WTC11 (cell line): ENCODE results near the gene OBSCN.

ENCODE experiments used
- ATF6 ChIP-seq: sonication (generic); formaldehyde crosslinking; IDR thresholded peaks from 2 replicates; pipeline ENCODE4 v1.8.1; 2023; ENCODE audit warnings: mild to moderate bottlenecking, missing genetic modification reagents
- CREB1 ChIP-seq: sonication (generic); formaldehyde crosslinking; IDR thresholded peaks from 2 replicates; pipeline ENCODE4 v1.8.0; 2023; ENCODE audit warnings: mild to moderate bottlenecking, missing genetic modification reagents
- FOXP1 ChIP-seq: sonication (generic); formaldehyde crosslinking; IDR thresholded peaks from 2 replicates; pipeline ENCODE4 v1.8.0; 2022; ENCODE audit warnings: missing genetic modification reagents, mild to moderate bottlenecking, moderate library complexity, borderline replicate concordance
- NR3C1 ChIP-seq: sonication (generic); formaldehyde crosslinking; conservative IDR thresholded peaks from 2 replicates; pipeline ENCODE4 v1.8.1; 2023; ENCODE audit warnings: low read depth, mild to moderate bottlenecking, missing genetic modification reagents
- PREB ChIP-seq: sonication (generic); formaldehyde crosslinking; IDR thresholded peaks from 2 replicates; pipeline ENCODE4 v1.8.1; 2022; ENCODE audit warnings: mild to moderate bottlenecking, missing genetic modification reagents, moderate library complexity, borderline replicate concordance
- TEAD4 ChIP-seq: sonication (generic); formaldehyde crosslinking; IDR thresholded peaks from 2 replicates; pipeline ENCODE4 v1.8.0; 2022; ENCODE audit warnings: mild to moderate bottlenecking, missing genetic modification reagents
- ZBTB21 ChIP-seq: sonication (generic); formaldehyde crosslinking; IDR thresholded peaks from 2 replicates; pipeline ENCODE4 v1.8.1; 2023; ENCODE audit warnings: mild to moderate bottlenecking, missing genetic modification reagents, borderline replicate concordance
- ZNF121 ChIP-seq: sonication (generic); formaldehyde crosslinking; IDR thresholded peaks from 2 replicates; pipeline ENCODE4 v1.8.0; 2023; ENCODE audit warnings: missing genetic modification reagents
- TF ChIP-seq, protein P1 (sequence below): fragments of 200-600 bp; IDR thresholded peaks from 2 replicates; pipeline ENCODE4 v1.8.0; 2022; ENCODE audit warnings: antibody characterized with exemption
- TF ChIP-seq, protein P2 (sequence below): fragments of 250-450 bp; sonication (Bioruptor Pico); IDR thresholded peaks from 2 replicates; pipeline ENCODE4 v2.1.2; 2022; ENCODE audit warnings: mild to moderate bottlenecking, moderate library complexity
- TF ChIP-seq, protein P3 (sequence below): sonication (generic); formaldehyde crosslinking; IDR thresholded peaks from 2 replicates; pipeline ENCODE4 v1.8.0; 2023; ENCODE audit warnings: missing genetic modification reagents
- TF ChIP-seq, protein P4 (sequence below): sonication (generic); formaldehyde crosslinking; IDR thresholded peaks from 2 replicates; pipeline ENCODE4 v1.8.1; 2023; ENCODE audit warnings: mild to moderate bottlenecking, missing genetic modification reagents

DNA sequence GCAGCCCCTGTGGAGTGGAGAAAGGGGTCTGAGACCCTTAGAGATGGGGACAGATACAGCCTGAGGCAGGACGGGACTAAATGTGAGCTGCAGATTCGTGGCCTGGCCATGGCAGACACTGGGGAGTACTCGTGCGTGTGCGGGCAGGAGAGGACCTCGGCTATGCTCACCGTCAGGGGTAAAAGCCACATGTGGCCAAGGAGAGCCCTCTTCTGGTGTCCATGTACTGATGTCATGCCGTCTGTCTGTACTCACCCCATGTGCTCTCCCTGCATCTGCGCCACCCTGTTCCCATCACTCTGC is 84.7 kb downstream of the OBSCN start:
- TF ChIP-seq, protein P1, sequence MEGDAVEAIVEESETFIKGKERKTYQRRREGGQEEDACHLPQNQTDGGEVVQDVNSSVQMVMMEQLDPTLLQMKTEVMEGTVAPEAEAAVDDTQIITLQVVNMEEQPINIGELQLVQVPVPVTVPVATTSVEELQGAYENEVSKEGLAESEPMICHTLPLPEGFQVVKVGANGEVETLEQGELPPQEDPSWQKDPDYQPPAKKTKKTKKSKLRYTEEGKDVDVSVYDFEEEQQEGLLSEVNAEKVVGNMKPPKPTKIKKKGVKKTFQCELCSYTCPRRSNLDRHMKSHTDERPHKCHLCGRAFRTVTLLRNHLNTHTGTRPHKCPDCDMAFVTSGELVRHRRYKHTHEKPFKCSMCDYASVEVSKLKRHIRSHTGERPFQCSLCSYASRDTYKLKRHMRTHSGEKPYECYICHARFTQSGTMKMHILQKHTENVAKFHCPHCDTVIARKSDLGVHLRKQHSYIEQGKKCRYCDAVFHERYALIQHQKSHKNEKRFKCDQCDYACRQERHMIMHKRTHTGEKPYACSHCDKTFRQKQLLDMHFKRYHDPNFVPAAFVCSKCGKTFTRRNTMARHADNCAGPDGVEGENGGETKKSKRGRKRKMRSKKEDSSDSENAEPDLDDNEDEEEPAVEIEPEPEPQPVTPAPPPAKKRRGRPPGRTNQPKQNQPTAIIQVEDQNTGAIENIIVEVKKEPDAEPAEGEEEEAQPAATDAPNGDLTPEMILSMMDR = no peak
- TF ChIP-seq, protein P2, sequence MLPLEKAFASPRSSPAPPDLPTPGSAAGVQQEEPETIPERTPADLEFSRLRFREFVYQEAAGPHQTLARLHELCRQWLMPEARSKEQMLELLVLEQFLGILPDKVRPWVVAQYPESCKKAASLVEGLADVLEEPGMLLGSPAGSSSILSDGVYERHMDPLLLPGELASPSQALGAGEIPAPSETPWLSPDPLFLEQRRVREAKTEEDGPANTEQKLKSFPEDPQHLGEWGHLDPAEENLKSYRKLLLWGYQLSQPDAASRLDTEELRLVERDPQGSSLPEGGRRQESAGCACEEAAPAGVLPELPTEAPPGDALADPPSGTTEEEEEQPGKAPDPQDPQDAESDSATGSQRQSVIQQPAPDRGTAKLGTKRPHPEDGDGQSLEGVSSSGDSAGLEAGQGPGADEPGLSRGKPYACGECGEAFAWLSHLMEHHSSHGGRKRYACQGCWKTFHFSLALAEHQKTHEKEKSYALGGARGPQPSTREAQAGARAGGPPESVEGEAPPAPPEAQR (CRISPR knock-in tag) = no peak
- TF ChIP-seq NR3C1 (CRISPR knock-in tag) (no peak), ZNF121 (CRISPR knock-in tag) (no peak), ATF6 (CRISPR knock-in tag) (no peak), PREB (CRISPR knock-in tag) (no peak), CREB1 (no peak), ZBTB21 (CRISPR knock-in tag) (no peak), FOXP1 (no peak), TEAD4 (CRISPR knock-in tag) (no peak)
- TF ChIP-seq, protein P3, sequence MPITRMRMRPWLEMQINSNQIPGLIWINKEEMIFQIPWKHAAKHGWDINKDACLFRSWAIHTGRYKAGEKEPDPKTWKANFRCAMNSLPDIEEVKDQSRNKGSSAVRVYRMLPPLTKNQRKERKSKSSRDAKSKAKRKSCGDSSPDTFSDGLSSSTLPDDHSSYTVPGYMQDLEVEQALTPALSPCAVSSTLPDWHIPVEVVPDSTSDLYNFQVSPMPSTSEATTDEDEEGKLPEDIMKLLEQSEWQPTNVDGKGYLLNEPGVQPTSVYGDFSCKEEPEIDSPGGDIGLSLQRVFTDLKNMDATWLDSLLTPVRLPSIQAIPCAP = no peak
- TF ChIP-seq, protein P4, sequence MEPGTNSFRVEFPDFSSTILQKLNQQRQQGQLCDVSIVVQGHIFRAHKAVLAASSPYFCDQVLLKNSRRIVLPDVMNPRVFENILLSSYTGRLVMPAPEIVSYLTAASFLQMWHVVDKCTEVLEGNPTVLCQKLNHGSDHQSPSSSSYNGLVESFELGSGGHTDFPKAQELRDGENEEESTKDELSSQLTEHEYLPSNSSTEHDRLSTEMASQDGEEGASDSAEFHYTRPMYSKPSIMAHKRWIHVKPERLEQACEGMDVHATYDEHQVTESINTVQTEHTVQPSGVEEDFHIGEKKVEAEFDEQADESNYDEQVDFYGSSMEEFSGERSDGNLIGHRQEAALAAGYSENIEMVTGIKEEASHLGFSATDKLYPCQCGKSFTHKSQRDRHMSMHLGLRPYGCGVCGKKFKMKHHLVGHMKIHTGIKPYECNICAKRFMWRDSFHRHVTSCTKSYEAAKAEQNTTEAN (CRISPR knock-in tag) = no peak
